BLaER1 treated with 17β-estradiol and CSF1 and Interleukin-3, amounts not matched to agents 10 nM and 100 nM (cell line): ENCODE data around the gene ANKRD10.

Experiments used
- H3K27ac ChIP-seq, 11 experiments: shearing (Covaris generic); formaldehyde crosslinking; 2 replicates each; pipeline ENCODE4 v1.8.1; 2022
- H3K27me3 ChIP-seq, 11 experiments: shearing (Covaris generic); formaldehyde crosslinking; 2 replicates each; pipeline ENCODE4 v1.8.1; 2022
- H3K36me3 ChIP-seq, 11 experiments: shearing (Covaris generic); formaldehyde crosslinking; 2 replicates each; pipeline ENCODE4 v1.8.1; 2022
- H3K4me1 ChIP-seq, 10 experiments: shearing (Covaris generic); formaldehyde crosslinking; 2 replicates each; pipeline ENCODE4 v1.8.1; 2022
- H3K4me2 ChIP-seq, 11 experiments: shearing (Covaris generic); formaldehyde crosslinking; 2 replicates each; pipeline ENCODE4 v1.8.1; 2022
- H3K4me3 ChIP-seq, 10 experiments: shearing (Covaris generic); formaldehyde crosslinking; 2 replicates each; pipeline ENCODE4 v1.8.1; 2022
- H3K9ac ChIP-seq, 11 experiments: shearing (Covaris generic); formaldehyde crosslinking; 2 replicates each; pipeline ENCODE4 v1.8.1; 2022
- H3K9me3 ChIP-seq, 11 experiments: shearing (Covaris generic); formaldehyde crosslinking; replicated peaks in 1 of 11; 2 replicates each; pipeline ENCODE4 v1.8.1; 2022
- H4K20me1 ChIP-seq, 11 experiments: shearing (Covaris generic); formaldehyde crosslinking; 2 replicates each; pipeline ENCODE4 v1.8.1; 2022
- Cebpa-rat ChIP-seq, 11 experiments: shearing (Covaris generic); IDR thresholded peaks; 2 replicates each; pipeline ENCODE4 v1.8.1; 2022

ANKRD10 gene

DNA sequence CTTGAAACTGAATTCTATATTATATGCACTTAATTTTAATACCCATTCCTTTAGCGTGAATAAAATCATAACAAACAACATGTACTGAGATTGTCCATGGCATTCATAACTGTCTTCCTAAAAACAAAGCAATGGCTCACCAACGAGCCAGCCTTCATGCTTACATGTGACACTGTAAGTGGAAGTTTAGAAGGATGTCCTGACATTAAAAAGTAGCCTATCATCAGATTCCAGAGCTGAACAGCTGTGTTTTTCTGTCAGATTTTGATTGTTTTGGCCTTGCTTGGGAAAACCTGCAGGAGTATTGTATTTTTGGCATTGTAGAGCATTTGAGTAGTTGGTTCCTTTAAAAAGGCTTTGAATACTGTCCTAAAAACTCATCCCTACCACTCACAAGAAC is 21.3 kb downstream of the ANKRD10 start:
- Histone ChIP-seq H3K4me3 (no peak overlapping the region), H3K9me3 (no peaks in the 10 kb centered on the region), H4K20me1 (peaks cover 12 to 68% (median 49%) of the 10 kb centered on the region in 11 experiments; a peak in 19 of 22 replicates), H3K9ac (no peak overlapping the region), H3K36me3 (peaks cover 69 to 97% (median 84%) of the 10 kb centered on the region in 11 experiments), H3K27ac (no peak overlapping the region), H3K4me1 (no peaks in the 10 kb centered on the region), H3K27me3 (no peaks in the 10 kb centered on the region), H3K4me2 (no peak overlapping the region)
- no peak for TF ChIP-seq Cebpa-rat (IDR thresholded peaks at IDR 0.05)

DNA sequence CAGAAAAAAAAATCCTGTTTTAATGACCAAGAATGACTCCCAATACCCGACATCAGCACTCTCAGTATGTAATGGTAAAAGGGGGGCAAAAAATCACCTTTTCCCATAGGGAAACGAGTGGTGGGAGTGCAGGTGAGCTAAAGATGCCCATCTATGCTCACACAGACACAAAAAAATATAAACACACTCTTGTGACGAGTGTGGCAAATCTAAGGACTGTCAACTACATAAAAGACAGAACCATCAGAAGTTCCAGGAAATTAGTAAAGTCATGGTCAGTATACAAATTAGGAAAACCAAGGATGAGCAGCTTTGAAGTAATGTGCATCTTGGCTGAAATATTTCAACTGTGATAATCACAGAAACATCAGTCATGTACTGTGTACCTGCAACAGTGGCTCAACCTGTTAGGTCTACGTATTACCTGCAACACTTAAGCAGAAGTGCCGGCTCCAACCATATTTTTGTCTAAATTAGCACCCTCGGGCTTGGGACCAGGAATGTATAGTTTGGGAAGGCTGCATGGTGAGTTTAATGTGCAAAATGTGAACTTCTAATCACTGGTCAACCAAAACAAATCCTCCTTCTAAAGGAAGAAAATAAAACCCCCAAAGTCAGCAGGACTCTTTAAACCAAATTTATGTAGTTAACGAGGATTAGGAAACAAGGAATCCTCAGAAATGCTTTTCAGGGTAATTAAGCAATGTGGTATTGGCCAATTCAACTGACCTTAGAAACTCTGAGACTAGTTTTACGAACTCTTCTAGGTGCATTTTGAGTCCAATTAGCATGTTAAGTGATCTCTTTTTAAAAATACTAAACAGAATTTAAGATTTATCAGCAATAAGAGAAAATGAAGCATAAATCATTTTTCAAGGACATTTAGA is 24.3 kb downstream of the ANKRD10 start:
- Histone ChIP-seq H3K9me3 (no peaks in the 10 kb centered on the region), H3K36me3 (peaks cover 45 to 76% (median 56%) of the 10 kb centered on the region in 11 experiments), H3K27ac (no peak overlapping the region), H3K9ac (no peak overlapping the region), H3K4me3 (no peak overlapping the region), H3K27me3 (no peaks in the 10 kb centered on the region), H3K4me1 (0 out of 20 replicates have a peak, but pooled peaks cover 0 to 1% (median 0%) of the 10 kb centered on the region in 10 experiments), H4K20me1 (peaks cover 4 to 58% (median 31%) of the 10 kb centered on the region in 11 experiments; a peak in 19 of 22 replicates), H3K4me2 (no peak overlapping the region)
- TF ChIP-seq Cebpa-rat (IDR thresholded peaks at IDR 0.05) = no peak

DNA sequence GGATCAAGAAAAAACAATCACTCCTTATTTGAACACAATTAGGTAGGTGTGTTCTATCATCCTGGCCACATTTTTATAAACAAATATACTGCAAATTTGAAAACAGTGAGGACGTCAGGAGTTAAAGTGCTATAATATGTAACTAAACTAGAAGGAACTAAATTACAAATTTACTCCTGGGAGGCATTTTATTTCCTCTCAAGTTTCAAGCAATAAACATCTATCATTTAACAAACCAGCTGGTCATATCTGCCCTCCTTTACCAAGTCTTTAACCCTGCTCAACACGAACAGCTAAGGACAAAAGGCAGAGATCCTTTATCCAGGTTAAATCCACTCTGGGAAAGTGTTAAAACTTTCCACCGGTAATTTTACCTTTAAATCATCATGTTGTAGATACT is 26.5 kb downstream of the ANKRD10 start:
- Histone ChIP-seq H3K9ac (no peak overlapping the region), H4K20me1 (peaks cover 4 to 38% (median 16%) of the 10 kb centered on the region in 11 experiments; a peak in 17 of 22 replicates), H3K9me3 (no peaks in the 10 kb centered on the region), H3K27ac (no peak overlapping the region), H3K4me2 (no peak overlapping the region), H3K36me3 (peaks cover 26 to 63% (median 37%) of the 10 kb centered on the region in 11 experiments), H3K4me3 (no peak overlapping the region), H3K4me1 (peaks cover 0 to 7% (median 0%) of the 10 kb centered on the region in 10 experiments; a peak in 1 of 20 replicates), H3K27me3 (no peaks in the 10 kb centered on the region)
- TF ChIP-seq Cebpa-rat (IDR thresholded peaks at IDR 0.05) = no peak

DNA sequence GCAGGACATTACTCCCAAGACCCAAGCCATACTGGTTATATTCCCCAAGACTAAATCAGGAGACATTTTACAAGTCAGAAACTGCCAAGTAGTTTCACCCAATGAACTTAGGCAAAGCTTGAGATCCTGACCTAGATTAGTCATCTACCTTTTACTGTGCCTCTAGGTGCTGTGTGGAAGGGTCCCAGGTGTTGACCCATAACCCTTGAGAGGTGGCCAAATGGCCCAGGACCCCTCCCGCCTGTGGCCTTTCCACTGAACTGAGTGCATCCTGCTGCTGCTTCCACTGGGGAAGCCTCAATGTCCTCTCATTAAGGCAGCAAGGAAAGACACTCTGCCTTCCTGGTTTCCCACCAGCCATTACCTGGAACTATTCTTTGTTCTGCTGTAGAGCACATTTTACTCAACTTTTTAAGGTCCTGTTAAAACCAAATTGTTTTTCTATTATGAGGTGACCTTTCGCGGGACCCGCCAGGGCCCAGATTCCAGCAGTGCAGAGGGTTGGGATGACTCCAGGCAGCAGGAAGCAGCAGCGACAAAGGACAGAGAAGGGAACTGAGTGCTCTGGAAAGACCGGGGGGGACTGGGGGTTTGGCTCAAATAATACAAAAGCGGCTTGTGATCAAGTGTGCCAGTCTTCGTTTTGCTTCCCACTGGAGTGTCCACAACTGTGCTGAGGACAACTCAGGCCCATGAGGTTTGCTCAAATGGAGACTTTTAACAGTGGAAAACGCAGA is 27.1 kb downstream of the ANKRD10 start:
- H3K27ac ChIP-seq = no peak overlapping the region

DNA sequence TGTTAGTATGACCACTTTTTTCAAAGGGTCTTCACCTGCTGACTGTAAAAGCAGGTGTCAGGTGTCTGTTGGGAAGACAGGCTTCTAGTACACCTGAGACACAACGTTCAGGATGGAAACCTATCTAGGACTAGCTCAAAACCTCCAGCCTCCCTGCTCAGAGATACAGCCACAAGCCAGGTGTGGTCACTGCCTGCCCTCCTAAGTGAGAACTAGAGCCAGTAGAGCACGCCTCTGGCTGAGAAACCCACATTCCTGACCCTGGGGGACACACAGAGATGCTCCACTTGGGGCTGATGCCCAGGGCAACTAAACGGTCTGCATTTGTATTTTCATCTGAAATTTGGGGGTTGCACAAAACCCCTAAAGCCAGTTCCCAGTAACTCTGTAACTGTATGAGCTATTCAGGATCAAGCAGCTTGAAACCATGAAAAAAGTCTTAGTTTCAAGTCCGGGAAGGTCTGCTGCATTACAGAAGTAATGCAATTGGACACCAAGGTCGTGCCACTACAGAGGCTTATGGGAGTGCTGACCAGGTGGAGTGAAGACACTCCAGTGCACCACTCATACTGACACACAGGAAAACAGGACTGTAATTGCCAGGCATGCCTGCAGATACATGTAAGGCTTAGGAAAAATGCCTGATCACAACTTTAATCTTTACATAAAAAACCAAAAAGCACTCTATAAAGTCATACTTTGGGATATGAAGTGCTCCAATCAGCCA is 27.8 kb downstream of the ANKRD10 start:
- Histone ChIP-seq H3K27ac (no peak overlapping the region), H3K9me3 (no peaks in the 10 kb centered on the region), H3K4me1 (peaks cover 0 to 7% (median 0%) of the 10 kb centered on the region in 10 experiments; a peak in 1 of 20 replicates), H3K4me3 (no peak overlapping the region), H3K36me3 (peaks cover 12 to 61% (median 27%) of the 10 kb centered on the region in 11 experiments; a peak in 20 of 22 replicates), H3K9ac (no peak overlapping the region), H3K27me3 (no peaks in the 10 kb centered on the region), H4K20me1 (peaks cover 0 to 24% (median 7%) of the 10 kb centered on the region in 11 experiments; a peak in 11 of 22 replicates), H3K4me2 (no peak overlapping the region)
- TF ChIP-seq Cebpa-rat (IDR thresholded peaks at IDR 0.05) = no peak

More for the DNA sequence above, 27.1 kb downstream of the ANKRD10 start:
- Histone ChIP-seq H3K4me3 (no peak overlapping the region), H4K20me1 (peaks cover under 1 to 32% (median 11%) of the 10 kb centered on the region in 11 experiments; a peak in 13 of 22 replicates), H3K36me3 (peaks cover 19 to 62% (median 32%) of the 10 kb centered on the region in 11 experiments), H3K4me1 (peaks cover 0 to 7% (median 0%) of the 10 kb centered on the region in 10 experiments; a peak in 1 of 20 replicates), H3K9ac (no peak overlapping the region), H3K4me2 (no peak overlapping the region), H3K27me3 (no peaks in the 10 kb centered on the region), H3K9me3 (no peaks in the 10 kb centered on the region)
- TF ChIP-seq Cebpa-rat (IDR thresholded peaks at IDR 0.05) = no peak

DNA sequence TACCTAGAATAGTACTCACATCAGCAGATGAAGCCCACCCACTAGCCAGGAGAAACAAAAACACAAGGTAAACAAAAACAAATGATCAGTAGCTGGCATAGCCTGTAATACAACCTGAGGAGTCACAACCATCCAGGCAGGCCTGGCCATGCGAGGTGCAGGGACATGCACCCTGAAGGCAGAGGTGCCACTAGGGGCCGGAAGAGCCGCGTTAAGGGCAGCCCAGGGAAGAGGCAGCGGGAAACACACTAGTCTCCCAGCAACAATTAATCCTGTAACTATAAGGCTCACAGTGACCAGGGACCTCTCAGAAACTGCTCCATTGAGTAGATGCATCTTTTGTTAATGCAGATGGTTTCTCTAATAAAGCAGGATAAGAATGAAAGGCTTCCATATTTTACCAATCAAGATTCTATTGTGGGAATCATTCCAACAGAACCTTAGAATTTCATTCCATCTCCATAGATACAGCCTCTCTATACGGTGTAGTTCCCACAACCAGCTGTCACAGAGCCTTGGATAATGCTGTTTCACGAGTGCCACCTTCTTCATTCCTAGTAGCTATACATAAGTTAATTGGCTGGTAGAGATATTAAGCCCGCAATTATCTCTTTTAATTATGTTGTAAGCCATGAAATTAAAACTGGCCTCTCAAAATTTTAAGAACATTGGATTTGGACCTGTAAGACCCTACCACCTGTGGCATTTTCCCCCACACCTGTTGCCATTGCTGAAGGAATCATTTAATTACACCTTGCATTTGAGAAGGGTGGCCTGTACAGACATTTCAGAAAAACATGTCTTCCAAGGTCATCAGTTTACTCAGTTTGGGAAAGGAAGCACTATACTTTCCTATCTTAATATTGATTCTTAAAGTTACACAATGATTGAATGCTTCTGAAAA is 28.7 kb downstream of the ANKRD10 start:
- Histone ChIP-seq H3K9ac (no peak overlapping the region), H3K4me2 (no peak overlapping the region), H3K4me1 (peaks cover 0 to 7% (median 0%) of the 10 kb centered on the region in 10 experiments; a peak in 1 of 20 replicates), H3K9me3 (no peaks in the 10 kb centered on the region), H3K27me3 (no peaks in the 10 kb centered on the region), H3K27ac (no peak overlapping the region), H4K20me1 (peaks cover 0 to 21% (median 7%) of the 10 kb centered on the region in 11 experiments; a peak in 10 of 22 replicates), H3K4me3 (no peak overlapping the region), H3K36me3 (peaks cover 16 to 61% (median 25%) of the 10 kb centered on the region in 11 experiments; a peak in 19 of 22 replicates)
- TF ChIP-seq Cebpa-rat (IDR thresholded peaks at IDR 0.05) = no peak

DNA sequence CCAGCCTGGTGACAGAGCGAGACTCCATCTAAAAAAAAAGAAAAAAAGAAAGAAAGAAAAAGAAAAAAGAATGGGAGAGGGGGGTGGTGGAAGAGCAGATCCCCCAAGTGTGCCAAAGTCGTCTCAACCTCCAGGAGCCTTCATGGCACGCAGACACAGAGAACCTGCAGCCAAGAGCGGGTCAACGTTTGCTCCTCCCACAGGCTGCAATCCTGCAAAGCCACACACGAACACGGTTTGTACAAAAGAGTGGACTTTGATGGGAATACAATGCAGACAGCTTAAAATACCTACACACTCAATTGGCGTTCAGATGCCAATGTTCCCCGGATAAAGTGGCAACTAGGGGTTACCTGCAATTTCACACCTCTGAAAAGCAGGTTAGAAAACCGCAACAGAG is 29.4 kb downstream of the ANKRD10 start:
- Histone ChIP-seq H3K4me2 (no peak overlapping the region), H3K4me1 (peaks cover 0 to 7% (median 0%) of the 10 kb centered on the region in 10 experiments; a peak in 1 of 20 replicates), H4K20me1 (peaks cover 0 to 21% (median 7%) of the 10 kb centered on the region in 11 experiments; a peak in 10 of 22 replicates), H3K27ac (no peak overlapping the region), H3K9ac (no peak overlapping the region), H3K9me3 (no peaks in the 10 kb centered on the region), H3K36me3 (peaks cover 14 to 61% (median 26%) of the 10 kb centered on the region in 11 experiments; a peak in 19 of 22 replicates), H3K27me3 (no peaks in the 10 kb centered on the region), H3K4me3 (no peak overlapping the region)
- TF ChIP-seq Cebpa-rat (IDR thresholded peaks at IDR 0.05) = no peak
